PC-9 (cell line): Measurements from ENCODE around the gene PEX26. TPM values are rescaled to one million over a fixed set of nuclear protein-coding genes. Genes with fewer than 3 reads are reported as not detected.
"Not testable (repeated sequence)": the region's sequence is repeated elsewhere in the genome, so short reads cannot be mapped to it uniquely, and the experiment has no call there.

Experiments used
- BruUV-seq: library from RNA; stranded (reverse); fragments of 400-500 nt; replicated peaks from 2 replicates; lab custom pipeline; 2021; lab: Mats Ljungman, UMichigan
- CTCF ChIA-PET: fragments of 300-600 bp; sonication (Branson Sonifier 250); formaldehyde crosslinking; loops from one replicate; lab custom pipeline; 2022; ENCODE audit warnings: antibody characterized with exemption; lab: Charles Lee
- POLR2A ChIA-PET: fragments of 300-600 bp; sonication (Branson Sonifier 250); formaldehyde crosslinking; loops from one replicate; lab custom pipeline; 2022; ENCODE audit warnings: antibody characterized with exemption; ENCODE audit not compliant: unreplicated experiment; lab: Charles Lee
- DNase-seq, 2 experiments: peaks; one replicate each; pipeline versions ENCODE4 v3.0.0 to v3.0.0-alpha.2; 2015 to 2022; ENCODE audit warnings: mixed read lengths in 1 of 2
- H2AFZ ChIP-seq: fragments of 200-600 bp; sonication (generic); 2 replicates; pipeline ENCODE4 v1.8.1; 2017; ENCODE audit warnings: antibody characterized with exemption
- H3F3A ChIP-seq: fragments of 200-600 bp; sonication (generic); 2 replicates; pipeline ENCODE4 v1.8.1; 2017; ENCODE audit warnings: antibody characterized with exemption, mild to moderate bottlenecking, low read depth; ENCODE audit not compliant: insufficient read depth
- H3K27ac ChIP-seq: fragments of 200-600 bp; sonication (generic); 2 replicates; pipeline ENCODE4 v1.6.1; 2016; ENCODE audit warnings: mixed run types
- H3K27me3 ChIP-seq: fragments of 200-600 bp; sonication (generic); 2 replicates; pipeline ENCODE4 v1.6.1; 2016; ENCODE audit warnings: low read depth, mixed run types; ENCODE audit not compliant: insufficient read depth
- H3K36me3 ChIP-seq: fragments of 200-600 bp; sonication (generic); 2 replicates; pipeline ENCODE4 v1.6.1; 2016; ENCODE audit warnings: low read depth, mixed run types
- H3K4me1 ChIP-seq: fragments of 200-600 bp; sonication (generic); replicated peaks from 2 replicates; pipeline ENCODE4 v1.6.1; 2016; ENCODE audit warnings: mixed run types; ENCODE audit not compliant: insufficient read depth
- H3K4me2 ChIP-seq: fragments of 200-600 bp; sonication (generic); 2 replicates; pipeline ENCODE4 v1.6.1; 2017; ENCODE audit warnings: mixed run types
- H3K4me3 ChIP-seq: fragments of 200-600 bp; sonication (generic); 2 replicates; pipeline ENCODE4 v1.6.1; 2016; ENCODE audit warnings: mixed run types
- H3K79me2 ChIP-seq: fragments of 200-600 bp; sonication (generic); 2 replicates; pipeline ENCODE4 v1.6.1; 2017; ENCODE audit warnings: low read depth, mixed run types
- H3K9me2 ChIP-seq: fragments of 200-600 bp; sonication (generic); 2 replicates; pipeline ENCODE4 v1.8.1; 2017; ENCODE audit warnings: mild to moderate bottlenecking; ENCODE audit not compliant: insufficient read depth
- H3K9me3 ChIP-seq: fragments of 200-600 bp; sonication (generic); 2 replicates; pipeline ENCODE4 v1.8.1; 2016; ENCODE audit warnings: low read depth; ENCODE audit not compliant: insufficient read depth
- H4K20me1 ChIP-seq: fragments of 200-600 bp; sonication (generic); 2 replicates; pipeline ENCODE4 v1.8.1; 2017; ENCODE audit not compliant: insufficient read depth
- CTCF ChIP-seq: fragments of 200-600 bp; sonication (generic); conservative IDR thresholded peaks from 2 replicates; pipeline ENCODE4 v1.6.1; 2017; ENCODE audit warnings: mixed run types, antibody characterized with exemption, mild to moderate bottlenecking, moderate library complexity
- EZH2 ChIP-seq: fragments of 200-600 bp; sonication (generic); IDR thresholded peaks from 2 replicates; pipeline ENCODE4 v1.8.0; 2017; ENCODE audit warnings: antibody characterized with exemption, low read depth
- intact Hi-C: fragments of 100-400 bp; cut with micrococcal nuclease; formaldehyde crosslinking; loops from one replicate; pipeline ENCODE4 v1.10.0; 2022; ENCODE audit not compliant: unreplicated experiment
- total RNA-seq: library from RNA; stranded (reverse); gene quantifications from 2 replicates; pipeline ENCODE4 v1.2.3, GENCODE V29; 2021

Gene PEX26
- total RNA-seq, 1 experiment from 2014 or later: 30.0 TPM

- TF ChIP-seq CTCF: no peak
- TF ChIP-seq EZH2: no peak
- no TSS peak for BruUV-seq
Observed at GRCh38 chr22:18130699-18131429, 53.1 kb downstream of the PEX26 start.

GRCh38 chr22:18133452-18133851, 55.7 kb downstream of the PEX26 start:
- CTCF ChIA-PET: no interaction called here
- Histone ChIP-seq H3K4me3 (no peak overlapping the region), H3K36me3 (no peaks in the 10 kb centered on the region), H3K4me2 (no peak overlapping the region), H3K27ac (no peak overlapping the region), H3K79me2 (no peaks in the 10 kb centered on the region), H4K20me1 (no peaks in the 10 kb centered on the region), H3K27me3 (no peaks in the 10 kb centered on the region), H3F3A (no peaks in the 10 kb centered on the region), H3K9me3 (no peaks in the 10 kb centered on the region), H2AFZ (no peak overlapping the region), H3K9me2 (no peaks in the 10 kb centered on the region), H3K4me1 (no peaks in the 10 kb centered on the region)
- POLR2A ChIA-PET: no interaction called here
- BruUV-seq: no TSS peak
- intact Hi-C loops: no loop called here
- no peak for TF ChIP-seq CTCF
- no peak for TF ChIP-seq EZH2
- no peak for DNase-seq

More at GRCh38 chr22:18130699-18131429, 53.1 kb downstream of the PEX26 start:
- Histone ChIP-seq H3F3A (no peaks in the 10 kb centered on the region), H3K27ac (no peak overlapping the region), H3K4me2 (no peak overlapping the region), H3K4me1 (no peaks in the 10 kb centered on the region), H3K9me3 (no peaks in the 10 kb centered on the region), H3K27me3 (no peaks in the 10 kb centered on the region), H3K36me3 (no peaks in the 10 kb centered on the region), H2AFZ (no peak overlapping the region), H3K9me2 (no peaks in the 10 kb centered on the region), H4K20me1 (no peaks in the 10 kb centered on the region), H3K79me2 (no peaks in the 10 kb centered on the region), H3K4me3 (no peak overlapping the region)
- ChIA-PET POLR2A (no interaction called here), CTCF (no interaction called here)
- DNase-seq: no peak
- intact Hi-C loops: no loop called here

- no peaks in the 10 kb centered on the region for H3K36me3 ChIP-seq
- no peak overlapping the region for H3K4me3 ChIP-seq
- H3K4me1 ChIP-seq: no peaks in the 10 kb centered on the region
- H2AFZ ChIP-seq: no peak overlapping the region
- H3K27me3 ChIP-seq: no peaks in the 10 kb centered on the region
- no peaks in the 10 kb centered on the region for H3K9me2 ChIP-seq
- no peaks in the 10 kb centered on the region for H4K20me1 ChIP-seq
- no peak for TF ChIP-seq CTCF
- TF ChIP-seq EZH2: no peak
- DNase-seq: no peak
- intact Hi-C loops: no loop called here
- no peak overlapping the region for H3K27ac ChIP-seq
- BruUV-seq: no TSS peak
- POLR2A ChIA-PET: interaction anchor here (0.7 kb wide), 1 partner anchor 8 kb away, joined by 42 read pairs; no protein-coding TSS in a partner anchor
- H3K4me2 ChIP-seq: no peak overlapping the region
- no peaks in the 10 kb centered on the region for H3F3A ChIP-seq
- CTCF ChIA-PET: no interaction called here
- no peaks in the 10 kb centered on the region for H3K79me2 ChIP-seq
- H3K9me3 ChIP-seq: no peaks in the 10 kb centered on the region
Observed at GRCh38 chr22:18136563-18137320, 59.0 kb downstream of the PEX26 start.

GRCh38 chr22:18141004-18141403, 63.2 kb downstream of the PEX26 start:
- H4K20me1 ChIP-seq, POLR2A ChIA-PET, H3K9me3 ChIP-seq, H3K4me2 ChIP-seq, H3F3A ChIP-seq, CTCF ChIA-PET, H3K27me3 ChIP-seq, H3K4me3 ChIP-seq, H2AFZ ChIP-seq, H3K9me2 ChIP-seq, BruUV-seq, H3K79me2 ChIP-seq, DNase-seq, H3K36me3 ChIP-seq, H3K27ac ChIP-seq, H3K4me1 ChIP-seq: not testable (repeated sequence)
- intact Hi-C loops: loop anchor here (5.0 kb wide), 1 partner anchor 44 kb away; no protein-coding TSS in a partner anchor
